ENCODE results near the gene TNFAIP1.

DNA sequence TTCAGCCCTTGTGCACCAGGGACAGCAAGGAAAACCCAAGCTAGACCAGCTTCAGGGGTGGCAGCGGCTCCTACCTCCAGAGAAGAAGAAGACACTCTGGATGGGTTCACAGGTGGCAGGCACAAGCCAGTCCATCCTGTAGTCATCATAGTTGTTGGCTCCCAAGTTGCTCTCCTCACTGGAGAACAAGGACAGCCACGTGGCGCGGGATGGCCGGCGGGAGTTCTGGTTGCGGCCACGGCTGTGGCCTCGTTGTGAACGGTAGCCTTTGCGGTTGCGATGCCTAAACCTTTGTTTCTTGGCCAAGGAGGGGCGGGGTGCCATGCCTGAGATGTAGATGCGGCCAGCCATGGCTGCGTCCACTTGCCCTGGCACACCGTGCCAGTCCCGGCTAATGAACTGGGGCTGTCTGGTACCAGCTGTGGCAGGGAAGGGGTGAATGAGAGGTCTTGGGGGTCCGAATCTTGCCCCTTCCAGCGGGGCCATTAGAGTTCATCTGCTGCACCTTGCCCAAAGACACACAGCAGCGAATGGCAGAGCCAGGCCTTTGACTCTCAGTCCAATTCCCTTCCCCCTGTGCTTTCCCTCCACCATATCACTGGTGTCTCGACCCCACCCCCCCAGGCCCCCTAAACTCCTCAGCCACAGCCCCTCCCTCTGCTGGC lies 32.2 kb downstream of the TNFAIP1 start:
- TF ChIP-seq, protein P1, sequence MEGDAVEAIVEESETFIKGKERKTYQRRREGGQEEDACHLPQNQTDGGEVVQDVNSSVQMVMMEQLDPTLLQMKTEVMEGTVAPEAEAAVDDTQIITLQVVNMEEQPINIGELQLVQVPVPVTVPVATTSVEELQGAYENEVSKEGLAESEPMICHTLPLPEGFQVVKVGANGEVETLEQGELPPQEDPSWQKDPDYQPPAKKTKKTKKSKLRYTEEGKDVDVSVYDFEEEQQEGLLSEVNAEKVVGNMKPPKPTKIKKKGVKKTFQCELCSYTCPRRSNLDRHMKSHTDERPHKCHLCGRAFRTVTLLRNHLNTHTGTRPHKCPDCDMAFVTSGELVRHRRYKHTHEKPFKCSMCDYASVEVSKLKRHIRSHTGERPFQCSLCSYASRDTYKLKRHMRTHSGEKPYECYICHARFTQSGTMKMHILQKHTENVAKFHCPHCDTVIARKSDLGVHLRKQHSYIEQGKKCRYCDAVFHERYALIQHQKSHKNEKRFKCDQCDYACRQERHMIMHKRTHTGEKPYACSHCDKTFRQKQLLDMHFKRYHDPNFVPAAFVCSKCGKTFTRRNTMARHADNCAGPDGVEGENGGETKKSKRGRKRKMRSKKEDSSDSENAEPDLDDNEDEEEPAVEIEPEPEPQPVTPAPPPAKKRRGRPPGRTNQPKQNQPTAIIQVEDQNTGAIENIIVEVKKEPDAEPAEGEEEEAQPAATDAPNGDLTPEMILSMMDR (IDR thresholded peaks at IDR 0.05) = no peak
- no peak for TF ChIP-seq POLR2A (IDR thresholded peaks at IDR 0.05)
